ENCODE results near the gene PLCH1. TPM values are rescaled to one million over a fixed set of nuclear protein-coding genes. Genes with fewer than 3 reads are reported as not detected.

The PLCH1 gene, protein sequence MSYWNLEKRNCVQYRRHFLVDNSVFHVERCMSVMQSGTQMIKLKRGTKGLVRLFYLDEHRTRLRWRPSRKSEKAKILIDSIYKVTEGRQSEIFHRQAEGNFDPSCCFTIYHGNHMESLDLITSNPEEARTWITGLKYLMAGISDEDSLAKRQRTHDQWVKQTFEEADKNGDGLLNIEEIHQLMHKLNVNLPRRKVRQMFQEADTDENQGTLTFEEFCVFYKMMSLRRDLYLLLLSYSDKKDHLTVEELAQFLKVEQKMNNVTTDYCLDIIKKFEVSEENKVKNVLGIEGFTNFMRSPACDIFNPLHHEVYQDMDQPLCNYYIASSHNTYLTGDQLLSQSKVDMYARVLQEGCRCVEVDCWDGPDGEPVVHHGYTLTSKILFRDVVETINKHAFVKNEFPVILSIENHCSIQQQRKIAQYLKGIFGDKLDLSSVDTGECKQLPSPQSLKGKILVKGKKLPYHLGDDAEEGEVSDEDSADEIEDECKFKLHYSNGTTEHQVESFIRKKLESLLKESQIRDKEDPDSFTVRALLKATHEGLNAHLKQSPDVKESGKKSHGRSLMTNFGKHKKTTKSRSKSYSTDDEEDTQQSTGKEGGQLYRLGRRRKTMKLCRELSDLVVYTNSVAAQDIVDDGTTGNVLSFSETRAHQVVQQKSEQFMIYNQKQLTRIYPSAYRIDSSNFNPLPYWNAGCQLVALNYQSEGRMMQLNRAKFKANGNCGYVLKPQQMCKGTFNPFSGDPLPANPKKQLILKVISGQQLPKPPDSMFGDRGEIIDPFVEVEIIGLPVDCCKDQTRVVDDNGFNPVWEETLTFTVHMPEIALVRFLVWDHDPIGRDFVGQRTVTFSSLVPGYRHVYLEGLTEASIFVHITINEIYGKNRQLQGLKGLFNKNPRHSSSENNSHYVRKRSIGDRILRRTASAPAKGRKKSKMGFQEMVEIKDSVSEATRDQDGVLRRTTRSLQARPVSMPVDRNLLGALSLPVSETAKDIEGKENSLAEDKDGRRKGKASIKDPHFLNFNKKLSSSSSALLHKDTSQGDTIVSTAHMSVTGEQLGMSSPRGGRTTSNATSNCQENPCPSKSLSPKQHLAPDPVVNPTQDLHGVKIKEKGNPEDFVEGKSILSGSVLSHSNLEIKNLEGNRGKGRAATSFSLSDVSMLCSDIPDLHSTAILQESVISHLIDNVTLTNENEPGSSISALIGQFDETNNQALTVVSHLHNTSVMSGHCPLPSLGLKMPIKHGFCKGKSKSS (N-terminal part only)
- 11.7 and 14.2 TPM in 2 replicates for total RNA-seq

DNA sequence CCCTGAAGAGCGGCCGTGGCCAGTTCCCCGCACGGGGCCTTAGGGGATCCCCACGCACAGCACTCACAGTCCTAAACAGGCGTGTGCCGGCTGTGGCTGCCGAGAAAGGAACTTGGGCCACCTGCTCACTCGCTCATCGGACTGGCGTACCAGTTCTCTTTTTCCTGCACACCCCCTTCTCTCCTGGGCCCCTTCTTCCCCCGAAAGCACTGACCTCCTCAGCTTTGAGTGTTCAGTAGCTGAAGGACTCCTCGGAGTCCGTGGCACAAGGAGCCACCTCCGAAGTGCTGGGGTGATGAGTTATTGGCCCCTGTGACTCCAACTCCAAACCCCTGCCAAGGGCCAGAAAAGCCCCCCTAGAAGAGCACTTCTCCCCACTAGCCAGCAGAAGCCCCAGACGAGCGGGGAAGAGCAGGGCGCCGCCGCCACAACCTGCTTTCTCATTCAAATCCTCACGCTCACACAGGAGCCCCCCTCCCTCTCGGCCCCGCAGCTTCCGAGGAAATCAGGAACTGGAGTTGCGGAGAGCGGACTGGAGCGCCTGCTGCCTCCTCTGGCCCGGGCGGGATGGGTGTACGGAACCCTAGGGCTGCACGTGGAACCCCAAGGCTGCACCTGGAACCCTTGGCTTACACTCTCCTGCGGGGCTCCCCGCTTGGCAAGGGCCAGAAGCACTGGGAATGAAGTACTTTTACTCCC lies at the start of gene PLCH1:
PLCH1 (minus strand) TSS at position 446 of the 699 bp plus-strand sequence. CDS start 40,847 bp downstream, outside the sequence.
- TF ChIP-seq, protein P1, sequence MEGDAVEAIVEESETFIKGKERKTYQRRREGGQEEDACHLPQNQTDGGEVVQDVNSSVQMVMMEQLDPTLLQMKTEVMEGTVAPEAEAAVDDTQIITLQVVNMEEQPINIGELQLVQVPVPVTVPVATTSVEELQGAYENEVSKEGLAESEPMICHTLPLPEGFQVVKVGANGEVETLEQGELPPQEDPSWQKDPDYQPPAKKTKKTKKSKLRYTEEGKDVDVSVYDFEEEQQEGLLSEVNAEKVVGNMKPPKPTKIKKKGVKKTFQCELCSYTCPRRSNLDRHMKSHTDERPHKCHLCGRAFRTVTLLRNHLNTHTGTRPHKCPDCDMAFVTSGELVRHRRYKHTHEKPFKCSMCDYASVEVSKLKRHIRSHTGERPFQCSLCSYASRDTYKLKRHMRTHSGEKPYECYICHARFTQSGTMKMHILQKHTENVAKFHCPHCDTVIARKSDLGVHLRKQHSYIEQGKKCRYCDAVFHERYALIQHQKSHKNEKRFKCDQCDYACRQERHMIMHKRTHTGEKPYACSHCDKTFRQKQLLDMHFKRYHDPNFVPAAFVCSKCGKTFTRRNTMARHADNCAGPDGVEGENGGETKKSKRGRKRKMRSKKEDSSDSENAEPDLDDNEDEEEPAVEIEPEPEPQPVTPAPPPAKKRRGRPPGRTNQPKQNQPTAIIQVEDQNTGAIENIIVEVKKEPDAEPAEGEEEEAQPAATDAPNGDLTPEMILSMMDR (IDR thresholded peaks at IDR 0.05; ENCODE audit: insufficient read depth, low read depth, low read length), result no peak
- peak within 1 kb of the TSS; percentile 64 for H3K4me3 ChIP-seq (ENCODE audit: low read depth, low read length)
- DNase-seq (ENCODE audit: low read depth), result peak; percentile 56

DNA sequence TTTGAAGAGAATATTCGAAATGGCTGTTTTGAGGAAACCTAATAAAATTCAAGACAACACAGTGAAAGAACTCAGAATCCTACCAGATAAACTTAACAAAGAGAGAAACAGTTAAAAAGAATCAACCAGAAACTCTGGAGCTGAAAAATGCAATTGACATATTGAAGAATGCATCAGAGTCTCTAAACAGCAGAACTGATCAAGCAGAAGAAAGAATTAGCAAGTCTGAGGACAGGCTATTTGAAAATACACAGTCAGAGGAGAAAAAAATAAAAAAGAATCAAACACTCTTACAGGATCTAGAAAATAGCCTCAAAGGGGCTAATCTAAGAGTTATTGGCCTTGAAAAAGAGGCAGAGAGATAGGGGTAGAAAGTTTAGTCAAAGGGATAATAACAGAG lies 47.7 kb upstream of the PLCH1 start:
- no peak for DNase-seq (ENCODE audit: low read depth)
- H3K4me3 ChIP-seq (ENCODE audit: low read depth, low read length), result no peak overlapping the region
- TF ChIP-seq, protein P1 (IDR thresholded peaks at IDR 0.05; ENCODE audit: insufficient read depth, low read depth, low read length), result no peak

DNA sequence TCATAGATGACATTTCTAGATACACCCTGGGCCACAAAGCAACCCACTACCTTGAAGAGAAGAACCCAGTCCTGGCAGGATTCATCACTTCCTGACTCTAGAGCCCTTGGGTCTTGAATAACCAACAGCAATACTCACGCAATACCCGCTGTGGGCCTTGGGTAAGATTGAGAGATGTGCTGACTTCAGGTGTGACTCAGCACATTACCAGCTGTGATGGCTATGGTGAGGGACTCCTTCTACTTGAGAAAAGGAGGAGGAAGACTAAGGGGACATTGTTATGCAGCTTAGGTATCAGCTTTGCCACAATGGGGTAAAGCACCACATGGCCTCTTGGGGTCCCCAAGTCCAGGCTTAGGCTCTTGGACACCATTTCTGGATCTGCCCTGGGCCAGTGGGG lies 46.3 kb upstream of the PLCH1 start:
- TF ChIP-seq, protein P1 (IDR thresholded peaks at IDR 0.05; ENCODE audit: insufficient read depth, low read depth, low read length), result no peak
- H3K4me3 ChIP-seq (ENCODE audit: low read depth, low read length), result no peak overlapping the region
- DNase-seq (ENCODE audit: low read depth), result no peak

DNA sequence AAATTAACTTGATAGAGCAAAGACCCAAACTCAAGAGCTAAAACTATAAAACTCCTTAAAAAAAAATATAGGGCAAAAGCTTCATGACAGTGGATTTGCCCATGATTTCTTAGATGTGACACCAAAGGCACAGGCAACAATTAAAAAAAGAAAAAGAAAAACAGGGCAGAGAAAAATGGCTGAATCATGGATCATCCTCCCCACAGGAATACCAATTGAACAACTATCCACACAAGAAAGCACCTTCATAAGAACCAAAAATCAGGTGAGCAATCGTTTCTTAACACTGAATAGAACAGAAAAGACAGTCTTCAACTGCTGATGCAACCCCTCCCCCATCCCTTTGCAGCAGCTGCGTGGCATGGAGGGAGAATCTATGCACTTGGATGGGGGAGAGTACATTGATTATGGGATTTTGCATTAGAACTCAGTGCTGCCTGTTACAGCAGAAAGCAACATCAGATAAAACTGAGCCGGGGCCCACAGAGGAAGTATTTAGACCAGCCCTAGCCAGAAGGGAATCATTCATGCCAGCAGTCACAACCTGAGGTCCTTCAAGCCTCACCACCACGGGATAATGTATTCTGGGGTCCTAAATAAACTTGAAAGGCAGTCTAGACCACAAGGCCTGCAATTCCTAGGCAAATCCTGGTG lies 45.5 kb upstream of the PLCH1 start:
- TF ChIP-seq, protein P1 (IDR thresholded peaks at IDR 0.05; ENCODE audit: insufficient read depth, low read depth, low read length), result no peak
- H3K4me3 ChIP-seq (ENCODE audit: low read depth, low read length), result no peak overlapping the region
- DNase-seq (ENCODE audit: low read depth), result no peak

DNA sequence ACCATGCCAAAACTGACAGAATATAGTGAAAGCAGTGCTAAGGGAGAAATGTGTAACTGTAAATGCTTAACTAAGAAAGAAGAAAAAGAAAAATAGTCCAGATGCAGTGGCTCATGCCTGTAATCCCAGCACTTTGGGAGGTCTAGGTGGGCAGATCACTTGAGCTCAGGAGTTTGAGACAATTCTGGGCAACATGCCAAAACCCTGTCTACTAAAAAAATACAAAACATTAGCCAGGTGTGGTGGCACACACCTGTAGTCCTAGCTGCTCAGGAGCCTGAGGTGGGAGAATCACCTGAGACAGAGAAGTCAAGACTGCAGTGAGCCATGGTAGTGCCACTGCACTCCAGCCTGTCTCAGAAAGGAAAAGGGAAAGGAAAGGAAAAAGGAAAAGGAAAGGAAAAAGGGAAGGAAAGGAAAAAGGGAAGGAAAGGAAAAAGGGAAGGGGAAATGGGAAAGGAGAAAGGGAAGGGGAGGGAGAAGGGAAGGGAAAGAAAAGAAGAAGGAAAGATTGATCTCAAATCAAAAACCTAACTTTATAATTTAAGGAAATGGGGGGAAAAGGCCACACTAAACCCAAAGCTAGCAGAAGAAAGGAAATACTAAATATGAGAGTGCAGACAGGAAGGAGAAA lies 40.9 kb upstream of the PLCH1 start:
- DNase-seq (ENCODE audit: low read depth), result no peak
- no peak overlapping the region for H3K4me3 ChIP-seq (ENCODE audit: low read depth, low read length)
- TF ChIP-seq, protein P1 (IDR thresholded peaks at IDR 0.05; ENCODE audit: insufficient read depth, low read depth, low read length), result no peak
